ENCODE data around the gene TSC22D3.

- TF ChIP-seq POLR2A (IDR thresholded peaks at IDR 0.05) (no peak), CTCF (IDR thresholded peaks at IDR 0.05) (no peak)
Observed at GRCh38 chrX:107683124-107683895, 92.3 kb downstream of the TSC22D3 start.
